KMS-11 (cell line): ENCODE data around the gene SYNJ1.

Experiments
- H2AFZ ChIP-seq: fragments of 200-600 bp; sonication (generic); 2 replicates; pipeline ENCODE4 v1.6.1; 2016; ENCODE audit warnings: antibody characterized with exemption, mixed run types, low read depth
- H3K27ac ChIP-seq: fragments of 200-600 bp; sonication (generic); 2 replicates; pipeline ENCODE4 v1.6.1; 2016; ENCODE audit warnings: mild to moderate bottlenecking, mixed run types
- H3K27me3 ChIP-seq: fragments of 200-600 bp; sonication (generic); 2 replicates; pipeline ENCODE4 v1.6.1; 2017; ENCODE audit warnings: mild to moderate bottlenecking, low read depth, mixed run types, moderate library complexity; ENCODE audit not compliant: insufficient read depth
- H3K36me3 ChIP-seq: fragments of 200-600 bp; sonication (generic); 2 replicates; pipeline ENCODE4 v1.6.1; 2017; ENCODE audit warnings: mild to moderate bottlenecking, mixed run types; ENCODE audit not compliant: insufficient read depth
- H3K4me1 ChIP-seq: fragments of 200-600 bp; sonication (generic); 2 replicates; pipeline ENCODE4 v1.6.1; 2016; ENCODE audit warnings: mild to moderate bottlenecking, low read depth, mixed run types; ENCODE audit not compliant: poor library complexity, severe bottlenecking
- H3K4me2 ChIP-seq: fragments of 200-600 bp; sonication (generic); 2 replicates; pipeline ENCODE4 v1.7.0; 2016; ENCODE audit warnings: mild to moderate bottlenecking, mixed run types
- H3K4me3 ChIP-seq: fragments of 200-600 bp; sonication (generic); IDR thresholded peaks from 2 replicates; pipeline ENCODE4 v1.6.1; 2017; ENCODE audit warnings: low read depth, low read length, mixed read lengths; ENCODE audit not compliant: insufficient read depth
- H3K79me2 ChIP-seq: fragments of 200-600 bp; sonication (generic); 2 replicates; pipeline ENCODE4 v1.6.1; 2016; ENCODE audit warnings: low read depth, mixed run types; ENCODE audit not compliant: insufficient read depth
- H3K9ac ChIP-seq: fragments of 200-600 bp; sonication (generic); 2 replicates; pipeline ENCODE4 v1.6.1; 2016; ENCODE audit warnings: mild to moderate bottlenecking, mixed run types
- H4K20me1 ChIP-seq: fragments of 200-600 bp; sonication (generic); 2 replicates; pipeline ENCODE4 v1.6.1; 2016; ENCODE audit warnings: mild to moderate bottlenecking, mixed run types; ENCODE audit not compliant: insufficient read depth
- TF ChIP-seq, protein P1 (sequence below): fragments of 200-600 bp; sonication (generic); conservative IDR thresholded peaks from 2 replicates; pipeline ENCODE4 v1.6.1; 2017; ENCODE audit warnings: low read depth, mild to moderate bottlenecking, antibody characterized with exemption, low read length, moderate library complexity, mixed read lengths

Gene SYNJ1

DNA sequence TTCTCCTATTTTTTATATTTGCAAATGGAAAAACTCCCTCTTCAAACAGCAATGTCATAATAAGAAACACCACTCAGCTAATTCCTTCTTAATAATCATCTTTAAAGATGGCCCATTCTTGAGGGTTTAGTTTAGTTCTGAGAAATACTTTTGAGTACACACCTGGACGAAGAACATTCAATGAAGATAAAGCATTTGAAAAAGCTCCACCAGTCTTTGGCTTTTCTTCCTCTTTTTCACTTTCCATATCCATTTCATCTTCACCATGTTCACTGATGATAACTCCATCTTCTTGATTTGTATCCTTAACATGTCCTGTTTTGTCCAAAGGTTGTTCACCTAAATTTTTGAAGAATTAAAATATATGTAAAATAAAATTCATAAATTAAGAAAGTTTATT is 36.4 kb upstream of the SYNJ1 start:
- Histone ChIP-seq H3K4me1 (peaks cover 46% of the 10 kb centered on the region), H3K4me2 (no peak overlapping the region), H3K27me3 (no peaks in the 10 kb centered on the region; the same call in 1 of the 2 replicates), H3K9ac (no peak overlapping the region), H4K20me1 (peaks cover 31% of the 10 kb centered on the region), H3K79me2 (peaks cover 66% of the 10 kb centered on the region), H3K36me3 (peaks cover 42% of the 10 kb centered on the region; the same call in 1 of the 2 replicates), H3K4me3 (no peak overlapping the region), H3K27ac (no peak overlapping the region), H2AFZ (no peak overlapping the region)
- TF ChIP-seq, protein P1, sequence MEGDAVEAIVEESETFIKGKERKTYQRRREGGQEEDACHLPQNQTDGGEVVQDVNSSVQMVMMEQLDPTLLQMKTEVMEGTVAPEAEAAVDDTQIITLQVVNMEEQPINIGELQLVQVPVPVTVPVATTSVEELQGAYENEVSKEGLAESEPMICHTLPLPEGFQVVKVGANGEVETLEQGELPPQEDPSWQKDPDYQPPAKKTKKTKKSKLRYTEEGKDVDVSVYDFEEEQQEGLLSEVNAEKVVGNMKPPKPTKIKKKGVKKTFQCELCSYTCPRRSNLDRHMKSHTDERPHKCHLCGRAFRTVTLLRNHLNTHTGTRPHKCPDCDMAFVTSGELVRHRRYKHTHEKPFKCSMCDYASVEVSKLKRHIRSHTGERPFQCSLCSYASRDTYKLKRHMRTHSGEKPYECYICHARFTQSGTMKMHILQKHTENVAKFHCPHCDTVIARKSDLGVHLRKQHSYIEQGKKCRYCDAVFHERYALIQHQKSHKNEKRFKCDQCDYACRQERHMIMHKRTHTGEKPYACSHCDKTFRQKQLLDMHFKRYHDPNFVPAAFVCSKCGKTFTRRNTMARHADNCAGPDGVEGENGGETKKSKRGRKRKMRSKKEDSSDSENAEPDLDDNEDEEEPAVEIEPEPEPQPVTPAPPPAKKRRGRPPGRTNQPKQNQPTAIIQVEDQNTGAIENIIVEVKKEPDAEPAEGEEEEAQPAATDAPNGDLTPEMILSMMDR: no peak

DNA sequence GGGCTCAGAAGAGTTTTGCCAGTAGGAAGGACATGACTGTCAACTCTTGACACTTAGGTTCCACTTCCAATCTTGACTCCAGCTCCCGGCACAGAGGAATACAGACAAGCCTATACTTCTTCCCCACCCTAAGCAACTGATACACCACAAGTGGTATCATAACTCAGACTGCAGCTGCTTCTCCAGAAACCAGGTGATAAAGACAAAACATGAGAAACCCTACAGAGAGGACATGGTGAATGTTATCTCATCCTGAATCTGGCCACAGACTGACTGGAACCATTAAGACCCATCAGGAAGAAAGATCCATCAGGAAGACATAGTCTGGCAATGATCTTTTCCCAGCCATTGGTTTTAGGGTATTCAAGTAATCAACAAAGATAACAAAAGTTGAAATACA is 30.0 kb upstream of the SYNJ1 start:
- no peaks in the 10 kb centered on the region; the same call in 1 of the 2 replicates for H3K27me3 ChIP-seq
- H3K4me2 ChIP-seq: peak overlapping the region; percentile 7; the same call in 1 of the 2 replicates
- peaks cover 5% of the 10 kb centered on the region; the same call in 1 of the 2 replicates for H3K79me2 ChIP-seq
- TF ChIP-seq, protein P1: no peak
- no peak overlapping the region for H3K9ac ChIP-seq
- peaks cover 4% of the 10 kb centered on the region; the same call in 1 of the 2 replicates for H4K20me1 ChIP-seq
- no peak overlapping the region for H2AFZ ChIP-seq
- peak overlapping the region; percentile 14; the same call in 1 of the 2 replicates for H3K27ac ChIP-seq
- no peak overlapping the region for H3K4me3 ChIP-seq
- H3K36me3 ChIP-seq: peaks cover 32% of the 10 kb centered on the region; the same call in 1 of the 2 replicates
- H3K4me1 ChIP-seq: peaks cover 26% of the 10 kb centered on the region

DNA sequence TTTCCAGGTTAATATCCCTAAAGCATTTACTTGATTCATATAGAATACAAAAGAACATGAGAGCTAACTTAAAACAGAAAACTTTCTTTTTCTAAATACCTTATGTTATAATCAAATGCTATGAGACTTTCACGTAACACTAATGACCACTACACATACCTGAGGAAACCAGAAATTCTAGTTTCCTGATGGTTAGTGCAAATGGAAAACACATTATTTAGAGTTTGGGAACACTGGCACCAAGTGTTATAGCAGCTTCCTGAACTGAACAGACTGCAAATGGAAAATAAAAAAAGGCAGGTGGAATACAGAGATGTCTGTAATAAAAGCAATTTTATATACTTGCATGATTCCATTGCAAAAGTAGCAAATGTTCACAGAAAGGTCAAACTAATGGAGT is 28.3 kb upstream of the SYNJ1 start:
- Histone ChIP-seq H3K36me3 (peaks cover 23% of the 10 kb centered on the region; the same call in 1 of the 2 replicates), H3K4me3 (no peak overlapping the region), H3K4me2 (no peak overlapping the region), H3K79me2 (no peaks in the 10 kb centered on the region; the same call in 1 of the 2 replicates), H4K20me1 (peaks cover 7% of the 10 kb centered on the region; the same call in 1 of the 2 replicates), H3K27ac (no peak overlapping the region), H3K4me1 (peaks cover 26% of the 10 kb centered on the region), H3K9ac (no peak overlapping the region), H3K27me3 (no peaks in the 10 kb centered on the region), H2AFZ (no peak overlapping the region)
- TF ChIP-seq, protein P1: no peak

DNA sequence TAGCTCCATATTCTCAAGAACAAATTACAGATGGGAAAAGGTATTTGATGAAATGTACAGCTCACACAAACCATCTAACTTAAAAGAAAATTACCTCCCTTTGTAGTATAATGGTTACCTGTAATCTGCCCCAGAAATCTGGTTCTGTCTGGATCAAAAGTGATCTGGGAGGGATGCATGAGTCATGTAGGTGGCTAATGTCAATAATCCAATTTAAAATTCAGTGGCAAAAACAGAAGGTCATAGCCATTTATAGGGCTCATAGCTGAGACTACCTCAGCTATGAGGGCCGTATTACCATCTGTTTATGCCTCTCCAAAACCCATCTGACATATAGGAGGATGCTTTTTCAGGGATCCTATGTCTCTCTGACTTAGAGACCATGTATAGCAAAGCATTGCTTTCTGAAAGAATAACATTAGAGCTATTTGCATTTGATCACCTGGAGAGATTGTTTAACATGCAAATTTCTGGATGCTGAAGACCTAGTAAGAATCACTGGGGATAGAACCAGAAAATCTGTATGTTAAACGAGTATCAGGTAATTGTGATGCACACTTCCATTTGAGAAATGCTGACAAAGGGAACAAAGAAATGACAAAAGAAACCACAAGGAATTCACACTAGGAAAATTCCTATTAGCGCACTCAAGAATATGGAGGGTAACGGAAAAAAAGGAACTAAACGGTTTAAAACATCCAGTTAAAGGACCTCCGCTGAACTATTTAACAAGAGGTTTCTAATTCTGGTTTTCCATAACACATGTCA is 26.2 kb upstream of the SYNJ1 start:
- Histone ChIP-seq H3K79me2 (no peaks in the 10 kb centered on the region; the same call in 1 of the 2 replicates), H3K4me1 (peaks cover 17% of the 10 kb centered on the region), H3K4me3 (no peak overlapping the region), H4K20me1 (peaks cover 7% of the 10 kb centered on the region; the same call in 1 of the 2 replicates), H3K9ac (no peak overlapping the region), H3K36me3 (peaks cover 21% of the 10 kb centered on the region; the same call in 1 of the 2 replicates), H3K27me3 (no peaks in the 10 kb centered on the region), H3K27ac (no peak overlapping the region), H3K4me2 (no peak overlapping the region), H2AFZ (no peak overlapping the region)
- TF ChIP-seq, protein P1: no peak
